ENCODE measurements around the gene NELL1.

The NELL1 gene

DNA sequence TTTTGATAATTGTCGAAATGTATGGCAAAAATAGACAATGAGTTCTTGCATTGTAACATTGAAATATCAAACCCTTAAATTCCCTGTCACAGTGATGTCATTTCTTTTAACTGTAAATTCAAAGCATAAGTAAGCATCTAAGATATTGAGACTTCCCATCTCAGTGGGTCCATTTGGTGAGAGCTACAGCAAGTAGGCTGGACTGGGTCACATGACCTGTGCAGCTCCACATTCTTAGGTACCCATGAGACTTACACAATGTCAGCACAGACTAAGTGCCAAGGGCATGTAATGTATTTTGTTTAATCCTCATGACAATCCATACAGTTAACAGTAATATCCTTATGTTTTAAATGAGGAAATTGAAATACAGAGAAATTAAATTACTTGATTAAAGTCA, 210.7 kb downstream of the NELL1 start:
- DNase-seq: no peak

DNA sequence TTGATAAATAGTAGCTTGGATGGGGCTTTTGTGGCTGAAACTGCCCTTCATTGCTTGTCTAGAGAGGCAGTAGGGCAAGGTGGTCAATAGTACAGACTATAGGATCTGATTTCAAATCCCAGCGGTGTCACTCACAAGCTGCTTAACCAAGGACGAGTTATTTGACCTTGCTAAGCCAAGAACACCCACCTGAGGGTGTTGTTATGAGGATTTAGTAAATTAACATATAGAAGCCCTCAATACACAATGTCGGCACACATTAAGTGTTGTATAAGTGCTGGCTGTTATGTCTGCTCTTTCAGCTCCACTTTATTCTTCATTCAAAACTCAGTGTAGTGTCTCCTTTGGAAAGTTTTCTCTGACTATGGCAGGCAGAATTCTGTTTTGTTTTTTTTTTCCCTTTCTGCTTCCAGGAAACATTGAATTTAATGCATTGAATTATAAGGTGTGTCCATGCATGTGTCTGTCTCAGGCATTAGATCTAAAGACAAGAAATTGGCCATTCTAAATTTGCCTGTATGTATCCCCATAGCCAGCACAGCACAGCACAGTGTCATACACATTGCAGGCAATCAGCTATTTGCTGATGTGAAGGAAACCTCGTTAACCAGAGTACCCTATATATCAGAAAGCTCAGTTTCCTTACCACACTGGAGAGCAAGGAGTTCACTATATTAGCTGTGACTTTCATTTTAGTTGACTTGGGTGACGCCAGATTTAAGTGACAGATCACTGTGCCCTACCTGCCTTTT, 212.1 kb downstream of the NELL1 start:
- DNase-seq: no peak

DNA sequence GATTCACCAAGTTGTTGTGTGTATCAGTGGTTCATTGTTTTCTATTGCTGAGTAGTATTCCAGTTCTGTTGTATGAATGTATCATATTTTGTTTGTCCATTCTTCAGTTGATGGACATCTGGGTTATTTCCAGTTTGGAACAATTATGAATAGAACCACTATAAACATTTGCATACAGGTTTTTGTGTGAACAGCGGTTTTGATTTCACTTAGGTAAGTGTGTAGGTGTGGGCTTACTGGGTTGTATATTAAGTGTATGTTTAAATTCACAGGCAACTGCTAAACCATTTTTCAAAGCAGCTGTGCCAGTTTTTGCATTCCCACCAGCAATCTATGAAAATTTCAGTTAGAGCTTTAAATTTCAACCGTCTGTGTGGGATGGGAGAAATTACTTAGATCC, 217.8 kb downstream of the NELL1 start:
- DNase-seq: no peak

DNA sequence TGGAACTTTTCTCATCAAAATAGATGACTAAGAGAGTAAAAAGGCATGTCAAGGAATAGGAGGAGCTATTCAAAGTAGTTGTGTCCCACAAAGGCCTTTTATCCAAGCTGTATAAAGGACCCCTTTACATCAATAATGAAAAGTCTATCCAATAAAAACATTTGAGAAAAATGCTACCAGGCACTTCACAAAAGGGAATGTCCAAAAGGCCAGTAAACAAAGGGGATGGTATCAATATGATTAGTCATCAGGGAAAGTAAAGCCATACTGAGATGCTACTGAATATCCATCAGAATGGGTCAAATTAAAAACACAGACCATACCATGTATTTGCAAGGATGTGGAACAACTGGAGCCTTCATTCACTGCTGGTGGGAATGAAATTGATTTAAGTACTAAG, 224.9 kb downstream of the NELL1 start:
- DNase-seq: no peak

DNA sequence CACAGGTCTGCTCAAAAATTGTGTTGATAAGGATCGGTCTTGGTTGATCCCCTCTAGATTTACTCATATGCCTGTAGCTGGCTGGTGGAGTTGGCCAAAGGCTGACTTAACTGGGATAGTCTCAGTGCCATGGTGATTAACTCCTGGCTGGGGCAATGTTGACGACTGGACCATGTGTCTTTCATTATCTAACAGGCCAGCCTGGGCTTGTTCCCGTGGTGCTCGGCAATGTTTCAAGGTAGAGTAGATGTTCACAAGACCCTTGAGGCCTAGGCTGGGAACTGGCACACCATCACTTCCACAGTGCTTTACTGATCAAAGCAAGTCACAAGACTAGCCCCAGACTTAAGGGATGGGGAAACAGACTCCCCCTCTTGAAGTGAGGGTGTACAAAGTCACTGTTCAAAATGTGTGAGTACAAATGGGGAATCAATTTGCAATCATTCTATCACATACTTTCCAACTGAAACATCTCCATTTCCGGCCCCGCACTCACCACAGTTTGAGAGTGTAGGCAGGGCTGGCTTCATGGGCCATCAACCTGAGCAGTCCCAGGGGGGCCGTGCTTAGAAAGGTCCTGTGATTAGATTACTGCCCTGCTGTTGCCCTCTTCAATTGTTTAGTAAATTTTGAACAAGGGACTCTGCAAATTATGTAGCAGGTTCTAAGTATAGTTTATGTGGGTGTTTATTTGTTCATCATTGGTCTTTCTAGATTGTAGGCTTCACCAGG, 240.8 kb downstream of the NELL1 start:
- no peak for DNase-seq

DNA sequence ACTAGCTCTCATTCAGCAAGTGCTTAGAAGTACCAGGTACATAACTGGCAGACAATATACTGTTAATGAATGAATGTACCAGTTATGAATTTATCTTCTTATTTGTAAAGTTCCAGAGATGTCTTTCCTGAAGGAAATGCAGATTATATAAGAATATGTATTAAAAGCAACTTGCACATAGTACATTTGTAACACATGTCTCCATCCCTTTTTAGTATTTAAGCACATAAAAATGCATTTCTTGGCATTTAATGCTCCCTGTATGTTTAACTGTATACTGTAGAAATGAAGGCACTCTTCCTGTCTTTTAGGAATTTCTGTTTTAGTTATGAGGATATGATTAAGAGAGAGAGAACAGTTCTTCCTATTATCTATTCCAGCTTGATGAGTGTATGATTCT, 241.3 kb downstream of the NELL1 start:
- no peak for DNase-seq

DNA sequence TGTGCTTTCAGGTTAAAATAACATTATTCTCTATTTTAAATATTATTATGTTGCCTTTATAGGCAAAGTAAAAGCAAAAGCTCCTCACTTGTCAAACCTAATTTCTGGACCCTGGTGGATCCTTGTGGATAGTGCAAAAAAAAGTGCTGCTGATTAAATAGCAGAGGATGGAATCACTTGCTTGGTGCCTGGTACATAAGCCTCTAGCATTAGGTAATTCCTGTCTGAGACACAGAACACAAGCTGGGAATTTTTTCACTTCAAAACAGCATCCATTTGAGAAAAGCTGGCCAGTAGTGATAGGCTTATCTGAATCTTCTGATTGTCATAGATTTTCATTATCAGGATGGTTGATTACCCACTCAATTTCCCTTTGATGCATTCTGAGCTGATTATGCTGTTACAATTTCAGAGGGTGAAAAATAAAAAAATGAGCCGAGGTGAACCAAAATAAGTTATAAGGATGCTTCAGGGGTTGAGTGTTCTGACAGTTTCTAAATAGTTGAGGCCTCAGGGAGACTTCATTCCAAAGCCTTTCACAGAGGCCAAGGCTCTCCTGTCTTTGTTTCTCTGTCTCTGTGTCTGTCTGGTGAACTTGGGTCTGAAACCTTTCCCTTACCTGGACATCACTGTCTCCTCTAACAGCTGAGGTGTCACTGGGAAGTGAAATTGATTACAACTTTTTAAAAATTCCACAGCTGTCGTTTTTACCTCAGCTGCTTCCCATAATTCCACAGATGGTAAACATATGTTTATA, 242.9 kb downstream of the NELL1 start:
- DNase-seq: no peak

DNA sequence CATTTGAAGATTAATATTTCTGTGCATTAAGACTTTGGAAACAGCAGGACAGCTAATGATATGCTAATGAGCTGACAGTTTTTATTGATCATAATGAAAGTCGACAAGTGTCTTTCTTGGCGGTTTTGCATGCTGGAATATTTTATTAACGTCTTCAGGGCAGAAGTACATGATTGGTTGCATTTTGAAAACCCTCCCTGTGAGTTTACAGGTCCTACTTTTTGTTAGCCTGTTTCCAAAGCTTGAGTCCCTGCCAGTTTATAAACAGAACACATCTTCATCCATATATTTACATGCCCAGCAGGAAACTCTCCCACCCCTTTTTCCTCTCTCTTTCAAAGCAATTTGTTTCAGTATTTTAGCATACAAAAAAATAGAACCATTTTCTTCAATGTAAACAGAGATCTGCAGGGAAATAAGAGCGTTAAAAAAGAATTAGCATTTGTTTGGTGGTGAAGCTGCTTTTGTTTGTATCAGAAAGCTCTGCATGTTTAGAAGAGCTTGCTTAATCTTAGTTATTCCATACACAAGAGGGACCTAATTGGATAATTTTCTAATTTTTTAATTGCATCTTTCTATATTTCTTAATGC, 243.6 kb downstream of the NELL1 start:
- DNase-seq: no peak

DNA sequence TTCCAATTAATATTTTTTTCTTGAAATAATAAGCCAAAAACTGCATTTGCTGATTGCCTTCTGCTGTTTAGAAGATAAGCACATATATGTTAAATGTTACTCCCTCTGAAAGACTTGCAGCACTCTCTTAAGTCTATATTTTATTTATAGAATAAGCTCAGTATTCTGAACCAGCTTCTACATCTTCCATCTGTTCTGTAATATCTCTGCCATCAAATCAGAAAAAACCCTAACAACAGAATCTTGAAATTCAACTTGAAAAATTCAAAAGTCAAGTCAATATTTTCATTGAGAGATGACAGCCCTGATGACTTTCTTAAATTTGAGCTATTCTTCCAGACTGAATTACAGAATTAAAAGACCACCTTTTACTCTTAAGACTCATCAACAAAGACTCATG, 247.9 kb downstream of the NELL1 start:
- no peak for DNase-seq

DNA sequence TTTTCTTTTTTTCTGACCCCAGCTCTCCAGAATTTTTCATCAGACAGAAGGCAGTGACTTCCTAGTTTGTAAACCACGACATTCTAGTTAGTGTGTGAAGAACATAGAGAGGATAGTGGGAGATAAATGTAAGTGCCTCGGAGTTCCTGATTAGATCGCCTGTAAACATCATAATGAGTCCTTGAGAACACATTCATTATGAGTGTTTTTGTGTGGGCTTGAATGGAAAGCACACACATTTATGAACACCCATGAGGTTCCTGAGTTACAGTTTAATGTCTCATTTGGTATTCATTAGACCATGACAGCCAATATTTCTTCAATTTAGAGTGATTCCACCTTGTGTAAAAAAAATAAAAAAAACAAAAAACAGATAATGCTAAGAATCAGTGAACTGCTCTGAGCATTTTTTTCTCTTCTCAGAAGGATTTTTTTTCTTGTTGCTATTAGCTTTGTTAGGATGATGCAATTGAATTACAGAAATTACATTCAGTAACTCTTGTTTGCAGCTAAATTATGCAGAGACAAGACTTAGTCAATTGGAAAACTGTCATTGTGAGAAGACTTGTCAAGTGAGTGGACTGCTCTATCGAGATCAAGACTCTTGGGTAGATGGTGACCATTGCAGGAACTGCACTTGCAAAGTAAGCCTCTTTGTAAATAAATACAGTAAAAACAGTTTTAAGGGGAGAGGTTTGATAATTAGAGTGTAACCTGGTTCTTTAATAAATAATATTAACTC, 257.6 kb downstream of the NELL1 start:
- no peak for DNase-seq

DNA sequence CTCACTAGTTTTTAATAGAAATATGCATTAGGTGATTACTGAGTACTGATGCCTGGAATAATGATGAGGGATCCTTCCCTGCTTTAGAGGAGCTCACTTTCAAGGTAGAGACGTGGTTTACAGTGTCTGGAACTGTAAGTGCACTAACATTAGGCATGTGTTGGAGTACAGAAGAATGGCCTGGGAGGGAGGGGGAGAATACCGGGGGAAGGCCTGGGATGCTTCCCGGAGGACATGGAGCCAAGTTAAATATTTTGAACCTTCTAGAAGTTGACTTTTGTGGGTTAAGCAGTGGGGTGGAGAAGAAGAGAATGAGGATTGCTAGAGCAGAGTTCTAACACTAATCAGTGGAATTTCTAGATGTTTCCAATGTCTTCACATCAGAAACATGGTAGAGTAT, 261.6 kb downstream of the NELL1 start:
- DNase-seq: no peak

DNA sequence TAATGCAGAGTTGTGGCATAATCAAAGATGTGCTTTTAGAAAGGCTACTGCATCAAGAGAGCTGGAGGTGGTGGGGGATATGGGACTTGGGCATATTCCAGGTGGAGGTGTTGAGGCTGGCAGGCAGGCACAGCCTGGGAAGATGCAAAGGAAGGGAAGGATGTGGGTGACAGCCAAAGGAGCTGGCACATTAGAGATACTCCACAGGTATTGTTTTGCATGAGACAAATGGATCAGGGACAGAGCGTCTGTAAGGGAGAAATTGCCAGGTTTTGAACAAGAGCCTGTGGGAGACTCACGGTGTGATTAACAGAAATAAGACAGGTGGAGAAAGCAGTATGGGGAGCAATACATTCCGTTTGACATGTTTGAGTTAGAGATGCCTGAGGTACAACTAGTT, 263.7 kb downstream of the NELL1 start:
- no peak for DNase-seq

DNA sequence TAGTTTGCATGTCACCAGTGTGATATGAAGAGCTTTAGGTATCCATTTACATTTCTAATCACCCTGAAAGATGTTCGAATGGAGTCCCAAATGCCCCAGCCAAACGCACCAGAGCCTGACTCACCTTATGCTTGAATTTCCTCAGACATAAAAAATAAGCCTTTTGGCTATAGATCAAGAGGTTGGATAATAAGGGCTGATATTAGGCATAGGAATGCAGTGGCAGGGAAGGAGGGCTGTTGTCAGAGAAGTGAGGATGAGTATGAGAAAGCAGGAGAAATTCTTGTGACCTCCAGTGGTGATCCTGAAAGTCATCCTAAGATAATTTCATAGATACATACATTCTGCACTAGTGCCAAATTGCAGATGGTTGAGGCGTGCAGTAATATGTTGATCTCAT, 264.6 kb downstream of the NELL1 start:
- DNase-seq: no peak

DNA sequence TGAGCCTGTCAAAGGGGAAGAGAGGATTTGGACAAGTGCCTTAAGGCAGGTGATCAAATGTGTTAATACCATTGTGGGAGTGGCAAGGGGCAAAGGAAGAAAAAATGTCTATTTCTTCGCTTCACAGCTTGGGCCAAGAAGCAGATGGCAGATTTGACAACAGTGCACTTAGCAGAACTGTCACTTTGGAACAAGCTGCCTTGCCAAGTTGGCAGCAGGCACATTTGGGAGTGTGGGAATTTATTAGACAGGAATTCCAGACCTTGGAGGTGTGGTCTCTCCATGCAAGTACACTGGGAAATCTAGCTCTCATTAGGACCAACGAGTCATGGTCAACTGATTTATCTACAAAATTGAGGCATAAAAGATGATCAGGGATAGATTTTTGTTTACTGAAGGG, 265.1 kb downstream of the NELL1 start:
- no peak for DNase-seq

DNA sequence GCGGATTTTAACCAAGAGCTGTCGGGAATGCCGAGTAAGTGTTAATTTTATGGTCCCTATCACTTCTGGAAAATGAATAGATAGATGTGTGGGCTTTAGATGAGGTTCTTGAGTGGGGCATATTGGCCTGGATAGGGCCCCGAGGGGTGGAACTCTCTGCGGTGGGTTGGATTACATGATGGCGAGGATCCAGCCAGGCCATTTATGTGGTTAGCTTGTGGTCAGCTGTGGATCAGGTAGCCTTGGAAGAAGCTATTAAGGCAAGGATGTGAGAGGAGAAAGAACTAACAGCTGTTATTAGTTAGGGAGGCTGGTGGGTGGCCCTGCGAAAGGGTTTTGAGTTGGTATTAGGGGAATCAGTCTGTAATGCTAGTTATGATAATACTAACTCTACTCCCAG, 268.4 kb downstream of the NELL1 start:
- DNase-seq: no peak

DNA sequence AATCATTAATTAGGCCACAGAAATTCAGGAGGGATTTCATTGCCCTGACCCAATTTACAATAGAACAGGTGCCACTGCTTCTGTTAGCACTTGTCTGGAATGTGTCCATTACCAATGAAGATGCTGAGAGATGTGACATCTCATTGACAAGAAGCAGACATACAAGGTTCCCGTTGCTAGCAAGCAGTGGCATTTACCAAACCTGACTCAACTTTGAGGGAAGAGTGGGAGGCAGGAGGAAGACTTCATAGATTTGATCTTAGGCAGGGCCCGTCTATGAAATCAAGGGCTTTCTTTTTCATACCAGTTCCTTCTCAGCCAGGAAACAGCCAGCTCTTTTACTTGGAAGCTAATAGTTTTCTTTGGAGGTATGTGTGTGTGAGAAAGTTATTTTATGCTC, 280.2 kb downstream of the NELL1 start:
- no peak for DNase-seq

DNA sequence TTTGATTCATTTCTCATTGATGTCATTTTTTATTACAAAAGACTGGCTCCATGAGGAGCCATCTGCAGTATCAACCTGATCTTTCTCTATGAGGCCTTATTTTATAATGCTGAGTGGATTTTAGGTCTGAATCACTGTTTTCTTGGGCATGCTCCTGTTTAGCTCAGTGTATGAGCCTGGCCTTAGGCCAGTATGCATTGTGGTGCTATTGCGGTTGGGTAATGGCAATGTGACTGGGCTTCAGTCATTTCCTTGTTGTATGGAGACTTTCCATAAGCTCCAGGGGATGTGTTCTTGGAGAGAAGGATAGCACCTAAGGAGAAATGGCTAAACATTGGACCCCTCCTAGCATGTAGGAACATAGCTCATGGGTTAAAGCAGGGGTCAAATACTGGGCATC, 293.2 kb downstream of the NELL1 start:
- no peak for DNase-seq

DNA sequence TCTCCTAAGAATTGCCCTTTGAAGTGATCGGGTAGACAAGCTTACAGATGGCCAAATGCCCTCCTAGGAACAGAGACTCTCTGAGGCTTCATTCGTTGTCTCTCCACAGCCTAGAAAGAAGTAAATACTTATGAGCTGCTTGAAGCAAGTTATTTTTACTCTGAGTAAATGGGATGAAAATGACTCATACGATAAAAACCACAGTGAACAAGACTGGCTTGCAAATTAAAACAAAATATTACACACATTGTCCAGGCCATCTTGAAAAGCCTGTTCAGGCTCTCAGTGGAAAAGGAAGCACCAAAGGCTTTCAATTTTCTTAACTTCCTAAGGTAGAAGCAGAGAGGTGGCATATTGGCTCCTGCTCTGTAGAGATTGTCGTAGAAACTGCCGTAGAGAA, 294.2 kb downstream of the NELL1 start:
- no peak for DNase-seq

DNA sequence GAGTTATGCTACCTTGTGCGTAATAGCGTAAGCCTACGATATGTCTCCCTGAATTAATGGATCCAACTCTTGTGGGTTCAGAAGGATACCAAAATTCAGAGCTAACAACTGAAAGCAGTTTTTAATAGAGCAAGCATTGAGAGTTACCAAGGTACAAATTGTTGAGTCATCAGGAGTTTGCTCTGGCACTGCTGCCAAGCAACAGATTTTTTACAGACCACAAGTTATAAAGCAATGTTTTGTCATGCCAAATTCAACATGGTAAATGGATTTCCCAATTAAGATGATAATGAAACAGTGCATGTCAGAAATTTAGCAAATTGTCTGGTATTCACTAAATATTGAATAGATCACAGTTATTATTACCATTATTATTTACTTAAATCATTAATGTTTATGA, 295.6 kb downstream of the NELL1 start:
- no peak for DNase-seq

DNA sequence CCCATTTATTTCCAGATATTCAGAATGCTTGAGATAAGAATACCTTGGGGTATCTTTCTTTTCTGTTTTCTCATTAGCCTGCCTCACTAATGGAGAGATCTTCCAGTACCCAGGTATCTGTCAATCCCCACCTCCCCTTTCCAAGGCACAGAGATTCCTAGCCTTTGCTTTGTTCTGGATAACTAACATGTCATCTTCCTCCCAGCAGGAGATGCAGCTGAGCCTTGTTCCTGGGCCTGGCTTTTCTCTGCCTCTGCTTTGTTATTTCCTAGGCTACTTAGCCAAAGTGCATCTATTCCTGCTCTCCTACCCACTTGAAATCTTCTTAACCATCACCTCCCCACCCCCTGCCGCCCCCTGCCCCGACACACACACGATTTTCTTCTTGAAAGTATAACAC, 297.1 kb downstream of the NELL1 start:
- no peak for DNase-seq

DNA sequence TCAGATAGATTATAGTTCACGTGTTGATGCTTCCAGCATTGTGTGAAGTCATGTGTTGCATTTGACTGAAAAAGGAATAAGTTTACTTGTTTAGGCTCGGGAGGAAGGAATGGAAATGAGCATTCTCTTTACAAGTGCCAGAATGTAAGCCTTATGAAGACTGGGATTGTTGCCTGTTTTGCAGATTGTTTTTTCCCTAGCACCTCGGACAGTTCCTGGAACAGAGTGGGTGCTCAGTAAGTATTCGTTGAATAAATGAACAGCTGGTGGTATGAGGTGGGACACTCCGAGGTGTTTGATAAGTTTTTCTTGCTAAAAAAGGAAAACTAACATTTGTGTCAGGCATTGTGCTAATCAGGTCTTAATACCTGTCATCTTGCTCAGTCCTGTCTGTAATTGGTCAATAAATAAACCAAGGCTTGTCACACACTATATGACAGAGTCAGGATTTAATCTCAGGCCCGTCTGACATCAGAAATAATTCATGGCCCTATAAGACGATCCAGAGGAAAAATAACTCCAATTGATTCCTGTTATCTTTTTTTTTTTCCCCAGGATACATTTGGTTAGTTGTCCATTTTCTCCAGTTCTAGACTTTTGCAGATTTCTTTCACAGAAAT, 304.7 kb downstream of the NELL1 start:
- no peak for DNase-seq

DNA sequence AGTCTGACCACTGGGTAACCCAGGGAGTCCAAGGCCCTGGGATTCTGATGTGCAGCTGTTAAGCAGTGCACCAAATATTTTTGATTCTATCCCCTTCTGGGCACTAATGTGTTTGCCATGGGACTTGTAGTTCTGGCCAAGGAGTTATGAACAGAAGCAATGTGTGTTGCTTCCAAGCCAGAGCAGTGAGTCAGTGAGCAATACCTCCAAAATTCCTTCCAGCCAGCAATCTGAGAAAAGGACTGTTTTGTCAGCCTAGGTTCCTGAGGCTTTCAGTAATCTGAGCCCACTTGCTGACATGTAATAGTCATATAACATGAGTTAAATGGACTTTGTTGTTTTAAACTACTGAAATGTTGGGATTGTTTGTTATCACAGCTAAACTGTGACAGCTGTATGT, 311.4 kb downstream of the NELL1 start:
- DNase-seq: no peak

DNA sequence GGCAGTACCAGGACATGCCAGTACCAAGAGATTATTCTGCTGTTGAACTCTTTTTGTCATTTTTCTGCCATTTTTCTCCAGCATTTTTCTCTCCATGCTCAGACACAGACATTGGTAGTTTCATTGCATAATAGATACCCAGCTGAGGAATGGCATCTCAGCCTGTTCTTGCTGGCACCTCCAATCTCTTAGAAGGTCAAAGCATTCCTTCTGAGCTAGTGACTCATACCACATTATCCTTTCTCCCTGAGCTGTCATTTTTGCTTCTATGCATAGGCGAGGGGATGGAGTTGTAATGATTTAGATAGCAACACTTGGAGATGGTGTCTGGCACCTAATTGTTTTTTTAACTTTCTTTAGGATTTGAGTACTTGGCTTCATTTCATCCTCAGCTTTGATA, 321.1 kb downstream of the NELL1 start:
- DNase-seq: no peak

All from NCI-H2171 (cell line).